IMR-90 (cell line): ENCODE data around the gene GHDC.
A peak's percentile ranks its signal among the peaks of the same experiment; 100 is the strongest.

ENCODE experiments used
- BHLHE40 ChIP-seq: fragments of 150-350 bp; IDR thresholded peaks from 2 replicates; pipeline ENCODE4 v1.6.1; 2016; ENCODE audit warnings: mild to moderate bottlenecking, low read depth, low read length
- POLR2A ChIP-seq: IDR thresholded peaks from 2 replicates; pipeline ENCODE4 v1.6.1; 2012; ENCODE audit warnings: mild to moderate bottlenecking, low read depth, low read length
- TF ChIP-seq, protein P1 (sequence below): conservative IDR thresholded peaks from 2 replicates; pipeline ENCODE4 v1.5.1; 2012; ENCODE audit warnings: mild to moderate bottlenecking, low read depth, low read length, improper control_type of control experiment

DNA sequence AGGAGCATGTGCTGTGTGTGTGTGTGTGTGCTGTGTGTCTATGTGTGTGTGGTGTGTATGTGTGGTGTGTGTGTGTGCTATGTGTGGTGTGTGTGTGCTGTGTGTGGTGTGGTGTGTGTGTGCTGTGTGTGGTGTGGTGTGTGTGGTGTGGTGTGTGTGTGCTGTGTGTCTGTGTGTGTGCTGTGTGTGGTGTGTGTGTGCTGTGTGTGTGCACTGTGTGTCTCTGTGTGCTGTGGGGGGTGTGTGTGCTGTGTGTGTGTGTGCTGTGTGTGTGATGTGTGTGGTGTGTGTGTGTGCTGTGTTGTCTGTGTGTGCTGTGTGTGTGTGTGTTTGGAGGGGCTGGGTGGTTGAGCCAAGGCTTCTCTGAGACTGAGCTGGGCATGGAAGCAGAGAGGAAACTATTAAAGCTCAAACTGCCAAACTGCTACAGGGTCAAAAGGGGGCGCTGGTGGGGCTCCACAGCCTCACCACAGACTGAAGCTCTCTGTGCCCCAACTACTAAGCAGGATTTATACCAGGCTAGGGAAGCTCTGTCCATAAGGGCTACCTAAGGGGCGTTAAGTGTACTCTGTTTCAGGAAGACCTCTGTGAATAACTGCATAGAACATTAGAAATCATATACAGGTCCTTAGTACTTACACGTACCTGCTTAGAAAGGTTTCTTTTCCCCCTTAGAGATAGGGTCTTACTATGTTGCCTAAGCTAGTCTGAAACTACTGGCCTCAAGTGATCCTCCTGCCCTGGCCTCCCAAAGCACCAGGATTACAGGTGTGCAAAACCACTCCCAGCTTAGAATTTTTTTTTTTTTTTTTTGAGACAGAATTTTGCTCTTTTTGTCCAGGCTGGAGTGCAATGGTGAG lies 27.8 kb upstream of the GHDC start:
- TF ChIP-seq, protein P1, sequence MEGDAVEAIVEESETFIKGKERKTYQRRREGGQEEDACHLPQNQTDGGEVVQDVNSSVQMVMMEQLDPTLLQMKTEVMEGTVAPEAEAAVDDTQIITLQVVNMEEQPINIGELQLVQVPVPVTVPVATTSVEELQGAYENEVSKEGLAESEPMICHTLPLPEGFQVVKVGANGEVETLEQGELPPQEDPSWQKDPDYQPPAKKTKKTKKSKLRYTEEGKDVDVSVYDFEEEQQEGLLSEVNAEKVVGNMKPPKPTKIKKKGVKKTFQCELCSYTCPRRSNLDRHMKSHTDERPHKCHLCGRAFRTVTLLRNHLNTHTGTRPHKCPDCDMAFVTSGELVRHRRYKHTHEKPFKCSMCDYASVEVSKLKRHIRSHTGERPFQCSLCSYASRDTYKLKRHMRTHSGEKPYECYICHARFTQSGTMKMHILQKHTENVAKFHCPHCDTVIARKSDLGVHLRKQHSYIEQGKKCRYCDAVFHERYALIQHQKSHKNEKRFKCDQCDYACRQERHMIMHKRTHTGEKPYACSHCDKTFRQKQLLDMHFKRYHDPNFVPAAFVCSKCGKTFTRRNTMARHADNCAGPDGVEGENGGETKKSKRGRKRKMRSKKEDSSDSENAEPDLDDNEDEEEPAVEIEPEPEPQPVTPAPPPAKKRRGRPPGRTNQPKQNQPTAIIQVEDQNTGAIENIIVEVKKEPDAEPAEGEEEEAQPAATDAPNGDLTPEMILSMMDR, result peak; percentile 77
- TF ChIP-seq POLR2A (no peak), BHLHE40 (no peak)
